Measurements from ENCODE around the gene MTCH1.

MTCH1 gene

GRCh38 chr6:36989264-36989663 lies 3.3 kb upstream of the MTCH1 start:
- no peak for DNase-seq (ENCODE audit: low spot score)

- no peak for DNase-seq (ENCODE audit: low spot score)
Measured at GRCh38 chr6:36986704-36987047, 680 bp upstream of the MTCH1 start.

GRCh38 chr6:36985417-36985807 lies 584 bp downstream of the MTCH1 start:
- no peak for DNase-seq (ENCODE audit: low spot score)

- DNase-seq (ENCODE audit: low spot score), result no peak
Measured at GRCh38 chr6:36984581-36985416, 1.2 kb downstream of the MTCH1 start.

- DNase-seq (ENCODE audit: low spot score), result no peak
Measured at GRCh38 chr6:36983538-36983937, 2.5 kb downstream of the MTCH1 start.

GRCh38 chr6:36980876-36981619 lies 4.9 kb downstream of the MTCH1 start:
- no peak for DNase-seq (ENCODE audit: low spot score)

- DNase-seq (ENCODE audit: low spot score), result no peak
Measured at GRCh38 chr6:36980129-36980528, 5.9 kb downstream of the MTCH1 start.

GRCh38 chr6:36979347-36979742 lies 6.7 kb downstream of the MTCH1 start:
- DNase-seq (ENCODE audit: low spot score), result no peak

GRCh38 chr6:36978421-36979346 lies 7.3 kb downstream of the MTCH1 start:
- no peak for DNase-seq (ENCODE audit: low spot score)

GRCh38 chr6:36977470-36977941 lies 8.5 kb downstream of the MTCH1 start:
- DNase-seq (ENCODE audit: low spot score), result peak; percentile 43

- no peak for DNase-seq (ENCODE audit: low spot score)
Measured at GRCh38 chr6:36976931-36977330, 9.1 kb downstream of the MTCH1 start.

GRCh38 chr6:36976509-36976908 lies 9.5 kb downstream of the MTCH1 start:
- DNase-seq (ENCODE audit: low spot score), result no peak

- no peak for DNase-seq (ENCODE audit: low spot score)
Measured at GRCh38 chr6:36976007-36976264, 10.1 kb downstream of the MTCH1 start.

- no peak for DNase-seq (ENCODE audit: low spot score)
Measured at GRCh38 chr6:36975231-36976006, 10.6 kb downstream of the MTCH1 start.

- DNase-seq (ENCODE audit: low spot score), result no peak
Measured at GRCh38 chr6:36973647-36974046, 12.3 kb downstream of the MTCH1 start.

GRCh38 chr6:36973190-36973589 lies 12.8 kb downstream of the MTCH1 start:
- no peak for DNase-seq (ENCODE audit: low spot score)

- DNase-seq (ENCODE audit: low spot score), result no peak
Measured at GRCh38 chr6:36971921-36972673, 13.9 kb downstream of the MTCH1 start.

- DNase-seq (ENCODE audit: low spot score), result no peak
Measured at GRCh38 chr6:36970892-36971842, 14.8 kb downstream of the MTCH1 start.

- DNase-seq (ENCODE audit: low spot score), result no peak
Measured at GRCh38 chr6:36969988-36970891, 15.8 kb downstream of the MTCH1 start.
